Measurements from ENCODE around the gene RUNDC1. TPM values are rescaled to one million over a fixed set of nuclear protein-coding genes. Genes with fewer than 3 reads are reported as not detected.

The RUNDC1 gene
- total and polyA plus RNA-seq, 2 experiments from 2014 or later: 6.1 to 11.9 TPM

DNA sequence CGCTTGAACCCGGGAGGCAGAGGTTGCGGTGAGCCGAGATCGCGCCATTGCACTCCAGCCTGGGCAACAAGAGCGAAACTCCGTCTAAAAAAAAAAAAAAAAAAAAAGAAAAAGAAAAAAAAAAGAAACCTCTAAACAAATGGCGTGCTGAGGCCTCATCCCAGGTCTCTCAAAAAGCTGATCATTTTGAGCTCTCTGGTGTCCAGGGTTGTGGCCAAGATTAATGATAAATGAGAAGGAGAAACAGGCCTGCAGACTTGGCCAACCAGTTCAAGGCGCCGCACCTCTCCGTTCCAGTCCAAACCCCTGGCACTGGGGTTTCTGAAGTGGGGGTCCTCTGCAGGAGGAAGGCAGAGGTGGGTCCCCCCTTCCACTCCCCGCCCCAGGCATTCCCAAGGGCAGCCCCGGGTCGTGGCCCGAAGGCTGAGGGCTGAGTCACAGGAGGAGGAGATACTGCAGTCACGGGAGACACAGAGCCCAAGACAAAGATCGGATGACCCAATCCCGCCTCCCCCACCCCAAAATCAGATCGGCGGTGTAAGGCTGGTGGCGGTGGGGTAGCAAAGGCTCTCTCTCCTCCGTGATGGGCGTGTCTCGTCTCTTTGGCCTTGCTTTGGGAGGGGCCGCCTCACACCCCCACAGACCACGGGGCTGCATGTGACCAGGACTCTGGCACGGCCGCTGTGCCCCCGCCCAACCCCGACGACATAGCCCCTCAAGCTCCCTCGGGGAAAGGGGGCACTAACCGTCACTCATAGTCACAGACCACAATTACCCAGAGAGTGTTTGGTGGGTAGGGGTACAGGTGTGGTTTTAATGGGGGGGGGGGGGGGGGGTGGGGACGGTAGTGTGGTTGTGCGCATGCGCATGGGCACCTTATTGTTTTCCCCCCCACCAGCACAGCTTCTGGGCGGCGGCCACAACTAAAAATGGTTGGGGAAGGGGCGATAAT is 40.7 kb downstream of the RUNDC1 start:
- H3K9me2 ChIP-seq (ENCODE audit: insufficient read depth): no peaks in the 10 kb centered on the region
- peak overlapping the region; percentile 96 for H3K27ac Mint-ChIP-seq
- peak overlapping the region; percentile 97 for H3K4me2 ChIP-seq
- H3K4me1 Mint-ChIP-seq: peaks cover 26% of the 10 kb centered on the region
- H3K27me3 Mint-ChIP-seq (ENCODE audit: insufficient read depth, low read depth, poor library complexity): peaks cover 19% of the 10 kb centered on the region
- H3K4me3 ChIP-seq: peak overlapping the region; percentile 98
- H3K36me3 ChIP-seq (ENCODE audit: insufficient read depth): peaks cover 9% of the 10 kb centered on the region; the same call in 1 of the 2 replicates
- H2AFZ ChIP-seq: peak overlapping the region; percentile 94
- H4K20me1 ChIP-seq (replicated peaks; ENCODE audit: insufficient read depth): peaks cover 10% of the 10 kb centered on the region
- H3K4me3 Mint-ChIP-seq: peak overlapping the region; percentile 95
- H3K9me3 Mint-ChIP-seq: no peaks in the 10 kb centered on the region
- DNase-seq (ENCODE audit: low spot score) (peak; percentile 75), ATAC-seq (peak; percentile 8)
- no peaks in the 10 kb centered on the region for H3K27me3 ChIP-seq (ENCODE audit: insufficient read depth)
- H3K79me2 ChIP-seq (replicated peaks; ENCODE audit: insufficient read depth): peaks cover 38% of the 10 kb centered on the region
- no peak for TF ChIP-seq NANOG (IDR thresholded peaks at IDR 0.05; ENCODE audit: borderline replicate concordance)
- 0 out of 2 replicates have a peak, but pooled peaks have one; percentile 30 for TF ChIP-seq POLR2AphosphoS5 (IDR thresholded peaks at IDR 0.05; ENCODE audit: low read depth)
- peak overlapping the region; percentile 85 for H3K27ac ChIP-seq (ENCODE audit: low read depth)
- peaks cover 15% of the 10 kb centered on the region; the same call in 1 of the 2 replicates for H3F3A ChIP-seq (replicated peaks; ENCODE audit: low read depth)
- H3K36me3 Mint-ChIP-seq (ENCODE audit: low read depth): peaks cover 35% of the 10 kb centered on the region
- peaks cover 22% of the 10 kb centered on the region for H3K4me1 ChIP-seq (ENCODE audit: insufficient read depth)

DNA sequence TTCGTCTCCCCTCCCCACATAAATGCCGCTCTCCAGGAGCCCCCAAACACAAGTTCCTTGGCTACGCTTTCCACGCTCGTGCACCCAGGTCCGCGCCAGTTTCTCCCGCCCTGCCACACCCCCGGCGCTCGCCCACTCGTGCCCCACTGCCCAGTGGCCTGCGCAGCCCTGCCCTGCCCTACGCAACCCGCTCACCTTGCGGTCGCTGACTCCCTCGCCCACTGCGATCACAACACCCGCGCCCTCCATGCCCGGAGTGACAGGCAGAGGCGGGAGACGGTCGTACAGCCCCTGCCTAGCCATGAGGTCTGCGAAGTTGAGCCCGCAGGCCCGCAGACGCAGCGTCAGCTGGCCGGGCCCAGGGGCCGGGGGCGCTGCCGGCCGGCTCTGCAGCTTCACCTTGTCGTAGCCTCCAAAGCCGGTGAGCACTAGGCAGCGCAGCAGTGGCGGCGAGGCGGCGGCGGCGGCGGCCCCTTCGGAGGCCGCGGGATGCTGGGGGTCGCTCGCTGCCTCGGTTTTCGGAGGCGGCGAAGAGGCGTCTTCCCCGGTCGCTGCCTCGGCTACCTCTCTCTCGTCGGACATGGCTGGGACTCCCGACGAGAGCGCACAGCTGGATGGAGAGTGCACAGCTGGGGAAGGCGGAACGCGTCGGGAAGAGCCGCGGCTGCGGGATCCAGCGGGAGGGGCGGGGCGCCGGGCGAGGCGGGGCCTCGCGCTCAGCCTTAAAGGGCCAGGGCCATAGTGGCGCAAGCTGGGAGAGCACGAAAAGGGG is 41.6 kb downstream of the RUNDC1 start, which contains the start of gene VAT1:
VAT1 (minus strand) TSS at position 645 of the 772 bp plus-strand sequence; CDS start at position 582, 63 bp downstream.
- Histone ChIP-seq H3K9me2 (ENCODE audit: insufficient read depth) (no peaks in the 10 kb centered on the region), H3K36me3 (ENCODE audit: insufficient read depth) (peaks cover 3% of the 10 kb centered on the region; the same call in 1 of the 2 replicates), H2AFZ (peak within 1 kb of the TSS; percentile 94), H3F3A (replicated peaks; ENCODE audit: low read depth) (peaks cover 19% of the 10 kb centered on the region; the same call in 1 of the 2 replicates), H3K27me3 (ENCODE audit: insufficient read depth) (no peaks in the 10 kb centered on the region), H3K4me2 (peak within 1 kb of the TSS; percentile 97), H4K20me1 (replicated peaks; ENCODE audit: insufficient read depth) (peaks cover 10% of the 10 kb centered on the region), H3K4me3 (peak within 1 kb of the TSS; percentile 98), H3K27ac (ENCODE audit: low read depth) (peak within 1 kb of the TSS; percentile 85), H3K79me2 (replicated peaks; ENCODE audit: insufficient read depth) (peaks cover 46% of the 10 kb centered on the region), H3K4me1 (ENCODE audit: insufficient read depth) (peaks cover 31% of the 10 kb centered on the region)
- H3K4me1 Mint-ChIP-seq: peaks cover 28% of the 10 kb centered on the region
- H3K36me3 Mint-ChIP-seq (ENCODE audit: low read depth): peaks cover 27% of the 10 kb centered on the region
- TF ChIP-seq, protein P1, sequence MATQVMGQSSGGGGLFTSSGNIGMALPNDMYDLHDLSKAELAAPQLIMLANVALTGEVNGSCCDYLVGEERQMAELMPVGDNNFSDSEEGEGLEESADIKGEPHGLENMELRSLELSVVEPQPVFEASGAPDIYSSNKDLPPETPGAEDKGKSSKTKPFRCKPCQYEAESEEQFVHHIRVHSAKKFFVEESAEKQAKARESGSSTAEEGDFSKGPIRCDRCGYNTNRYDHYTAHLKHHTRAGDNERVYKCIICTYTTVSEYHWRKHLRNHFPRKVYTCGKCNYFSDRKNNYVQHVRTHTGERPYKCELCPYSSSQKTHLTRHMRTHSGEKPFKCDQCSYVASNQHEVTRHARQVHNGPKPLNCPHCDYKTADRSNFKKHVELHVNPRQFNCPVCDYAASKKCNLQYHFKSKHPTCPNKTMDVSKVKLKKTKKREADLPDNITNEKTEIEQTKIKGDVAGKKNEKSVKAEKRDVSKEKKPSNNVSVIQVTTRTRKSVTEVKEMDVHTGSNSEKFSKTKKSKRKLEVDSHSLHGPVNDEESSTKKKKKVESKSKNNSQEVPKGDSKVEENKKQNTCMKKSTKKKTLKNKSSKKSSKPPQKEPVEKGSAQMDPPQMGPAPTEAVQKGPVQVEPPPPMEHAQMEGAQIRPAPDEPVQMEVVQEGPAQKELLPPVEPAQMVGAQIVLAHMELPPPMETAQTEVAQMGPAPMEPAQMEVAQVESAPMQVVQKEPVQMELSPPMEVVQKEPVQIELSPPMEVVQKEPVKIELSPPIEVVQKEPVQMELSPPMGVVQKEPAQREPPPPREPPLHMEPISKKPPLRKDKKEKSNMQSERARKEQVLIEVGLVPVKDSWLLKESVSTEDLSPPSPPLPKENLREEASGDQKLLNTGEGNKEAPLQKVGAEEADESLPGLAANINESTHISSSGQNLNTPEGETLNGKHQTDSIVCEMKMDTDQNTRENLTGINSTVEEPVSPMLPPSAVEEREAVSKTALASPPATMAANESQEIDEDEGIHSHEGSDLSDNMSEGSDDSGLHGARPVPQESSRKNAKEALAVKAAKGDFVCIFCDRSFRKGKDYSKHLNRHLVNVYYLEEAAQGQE (IDR thresholded peaks at IDR 0.05; ENCODE audit: unreplicated experiment): no peak
- TF ChIP-seq NANOG (IDR thresholded peaks at IDR 0.05; ENCODE audit: borderline replicate concordance) (no peak), POLR2AphosphoS5 (IDR thresholded peaks at IDR 0.05; ENCODE audit: low read depth) (peak; percentile 87), EZH2phosphoT487 (IDR thresholded peaks at IDR 0.05; ENCODE audit: unreplicated experiment) (no peak), CREB1 (CRISPR knock-in tag; IDR thresholded peaks at IDR 0.05; ENCODE audit: low read depth) (peak; percentile 20; the same call in 1 of the 2 replicates)
- H3K4me3 Mint-ChIP-seq: peak within 1 kb of the TSS; percentile 95
- peaks cover 19% of the 10 kb centered on the region for H3K27me3 Mint-ChIP-seq (ENCODE audit: insufficient read depth, low read depth, poor library complexity)
- ATAC-seq (peak; percentile 66), DNase-seq (ENCODE audit: low spot score) (peak; percentile 92)
- H3K9me3 Mint-ChIP-seq: no peaks in the 10 kb centered on the region
- peak within 1 kb of the TSS; percentile 96 for H3K27ac Mint-ChIP-seq

Measured in GM23338 (cell line).